WTC11 (cell line): ENCODE measurements around the gene SCN4B. TPM values are rescaled to one million over a fixed set of nuclear protein-coding genes. Genes with fewer than 3 reads are reported as not detected.

Experiments used
- ATAC-seq: fragments of 200-7000 bp; cut with Tn5 transposase; 2 replicates; pipeline ENCODE4 v1.10.0; 2021; ENCODE audit warnings: mild to moderate bottlenecking, moderate library complexity
- CTCF ChIA-PET: fragments of 300-600 bp; sonication (Branson Sonifier 250); formaldehyde crosslinking; loops from one replicate; lab custom pipeline; 2021; ENCODE audit warnings: antibody characterized with exemption; lab: Charles Lee
- POLR2A ChIA-PET: fragments of 350-600 bp; sonication (Branson Sonifier 250); formaldehyde crosslinking; loops from one replicate; lab custom pipeline; 2021; ENCODE audit warnings: antibody characterized with exemption; lab: Charles Lee
- DNase-seq: peaks from one replicate; pipeline ENCODE4 v3.0.0; 2021; ENCODE audit warnings: low spot score
- H3K27ac Mint-ChIP-seq: 2 replicates; pipeline ENCODE4 v1.8.0; 2021; ENCODE audit warnings: mixed read lengths
- H3K27me3 Mint-ChIP-seq: 2 replicates; pipeline ENCODE4 v1.8.0; 2021; ENCODE audit warnings: low read depth, mild to moderate bottlenecking, moderate library complexity, mixed read lengths
- H3K36me3 Mint-ChIP-seq: 2 replicates; pipeline ENCODE4 v1.8.0; 2021; ENCODE audit warnings: mixed read lengths
- H3K4me1 Mint-ChIP-seq: 2 replicates; pipeline ENCODE4 v1.8.0; 2022; ENCODE audit warnings: mixed read lengths
- H3K4me3 Mint-ChIP-seq: 2 replicates; pipeline ENCODE4 v1.8.0; 2021; ENCODE audit warnings: mild to moderate bottlenecking, moderate library complexity, mixed read lengths
- H3K9me3 Mint-ChIP-seq: 2 replicates; pipeline ENCODE4 v1.8.0; 2021; ENCODE audit warnings: mixed read lengths
- AR ChIP-seq: fragments of 250-450 bp; sonication (Bioruptor Pico); IDR thresholded peaks from 2 replicates; pipeline ENCODE4 v1.9.0; 2021; ENCODE audit warnings: mild to moderate bottlenecking
- CDX4 ChIP-seq: fragments of 250-450 bp; sonication (Bioruptor Pico); IDR thresholded peaks from 2 replicates; pipeline ENCODE4 v1.9.0; 2021; ENCODE audit warnings: moderate library complexity, mild to moderate bottlenecking, inconsistent platforms, borderline replicate concordance
- CREB1 ChIP-seq: sonication (generic); formaldehyde crosslinking; IDR thresholded peaks from 2 replicates; pipeline ENCODE4 v1.8.0; 2023; ENCODE audit warnings: mild to moderate bottlenecking, missing genetic modification reagents
- CREM ChIP-seq: sonication (generic); formaldehyde crosslinking; IDR thresholded peaks from 2 replicates; pipeline ENCODE4 v1.8.1; 2022; ENCODE audit warnings: mild to moderate bottlenecking, missing genetic modification reagents, moderate library complexity
- FOXJ3 ChIP-seq: sonication (generic); formaldehyde crosslinking; IDR thresholded peaks from 2 replicates; pipeline ENCODE4 v1.9.0; 2021; ENCODE audit warnings: missing genetic modification reagents, mild to moderate bottlenecking, borderline replicate concordance
- GRHL2 ChIP-seq: fragments of 250-450 bp; sonication (Bioruptor Pico); IDR thresholded peaks from 2 replicates; pipeline ENCODE4 v1.8.0; 2022; ENCODE audit warnings: mild to moderate bottlenecking, moderate library complexity; ENCODE audit not compliant: insufficient replicate concordance, severe bottlenecking
- HMGA2 ChIP-seq: fragments of 250-450 bp; sonication (Bioruptor Pico); IDR thresholded peaks from 2 replicates; pipeline ENCODE4 v1.4.0; 2021; ENCODE audit warnings: mild to moderate bottlenecking, moderate library complexity
- IRF2 ChIP-seq: sonication (generic); formaldehyde crosslinking; IDR thresholded peaks from 2 replicates; pipeline ENCODE4 v1.8.0; 2022; ENCODE audit warnings: low read depth, missing genetic modification reagents, borderline replicate concordance
- KAT7 ChIP-seq: sonication (generic); formaldehyde crosslinking; IDR thresholded peaks from 2 replicates; pipeline ENCODE4 v1.8.1; 2023; ENCODE audit warnings: missing genetic modification reagents, mild to moderate bottlenecking, borderline replicate concordance
- NR3C1 ChIP-seq: sonication (generic); formaldehyde crosslinking; conservative IDR thresholded peaks from 2 replicates; pipeline ENCODE4 v1.8.1; 2023; ENCODE audit warnings: low read depth, mild to moderate bottlenecking, missing genetic modification reagents
- PREB ChIP-seq: sonication (generic); formaldehyde crosslinking; IDR thresholded peaks from 2 replicates; pipeline ENCODE4 v1.8.1; 2022; ENCODE audit warnings: mild to moderate bottlenecking, missing genetic modification reagents, moderate library complexity, borderline replicate concordance
- RELA ChIP-seq: sonication (generic); formaldehyde crosslinking; IDR thresholded peaks from 2 replicates; pipeline ENCODE4 v1.8.1; 2022; ENCODE audit warnings: missing genetic modification reagents, mild to moderate bottlenecking, borderline replicate concordance
- SP1 ChIP-seq: sonication (generic); formaldehyde crosslinking; conservative IDR thresholded peaks from 2 replicates; pipeline ENCODE4 v1.8.1; 2022; ENCODE audit warnings: missing genetic modification reagents
- TCF7 ChIP-seq: sonication (generic); formaldehyde crosslinking; IDR thresholded peaks from 2 replicates; pipeline ENCODE4 v1.8.0; 2022; ENCODE audit warnings: mild to moderate bottlenecking, low read depth, missing genetic modification reagents, moderate library complexity
- TEAD1 ChIP-seq: sonication (generic); formaldehyde crosslinking; IDR thresholded peaks from 2 replicates; pipeline ENCODE4 v1.8.0; 2022; ENCODE audit warnings: mild to moderate bottlenecking, missing genetic modification reagents
- ZNF263 ChIP-seq: sonication (generic); formaldehyde crosslinking; IDR thresholded peaks from 2 replicates; pipeline ENCODE4 v1.8.1; 2022; ENCODE audit warnings: low read depth, mild to moderate bottlenecking, moderate library complexity, missing genetic modification reagents
- ZSCAN18 ChIP-seq: fragments of 250-450 bp; sonication (Bioruptor Pico); IDR thresholded peaks from 2 replicates; pipeline ENCODE4 v2.1.2; 2022; ENCODE audit warnings: mild to moderate bottlenecking, moderate library complexity
- total RNA-seq: library from RNA; stranded (reverse); gene quantifications from 3 replicates; pipeline ENCODE4 v1.2.3, GENCODE V29; 2021
- TF ChIP-seq, protein P1 (sequence below): fragments of 250-450 bp; sonication (Bioruptor Pico); IDR thresholded peaks from 2 replicates; pipeline ENCODE4 v1.9.0; 2021; ENCODE audit warnings: mild to moderate bottlenecking, borderline replicate concordance
- TF ChIP-seq, protein P2 (sequence below): fragments of 250-450 bp; sonication (Bioruptor Pico); IDR thresholded peaks from 2 replicates; pipeline ENCODE4 v1.8.0; 2021; ENCODE audit warnings: mild to moderate bottlenecking
- TF ChIP-seq, protein P3 (sequence below): fragments of 250-450 bp; sonication (Bioruptor Pico); conservative IDR thresholded peaks from 2 replicates; pipeline ENCODE4 v1.9.0; 2021; ENCODE audit warnings: mild to moderate bottlenecking

The SCN4B gene
- total RNA-seq, 1 experiment from 2014 or later: 4.4 TPM

GRCh38 chr11:118151431-118151830 lies 1.2 kb downstream of the SCN4B start:
- H3K4me3 Mint-ChIP-seq: peak overlapping the region; percentile 75
- no peaks in the 10 kb centered on the region for H3K36me3 Mint-ChIP-seq
- CTCF ChIA-PET: interaction anchor here (2.4 kb wide), 1 partner anchor 20 kb away, joined by 53 read pairs; no protein-coding TSS in a partner anchor
- ATAC-seq: no peak
- POLR2A ChIA-PET: no interaction called here
- H3K27me3 Mint-ChIP-seq: peaks cover 84% of the 10 kb centered on the region
- TF ChIP-seq ZSCAN18 (CRISPR knock-in tag) (no peak), FOXJ3 (no peak), ZNF263 (CRISPR knock-in tag) (no peak), TEAD1 (no peak), SP1 (CRISPR knock-in tag) (no peak), AR (CRISPR knock-in tag) (no peak), HMGA2 (CRISPR knock-in tag) (no peak), RELA (no peak), NR3C1 (CRISPR knock-in tag) (no peak), CREM (CRISPR knock-in tag) (no peak)
- TF ChIP-seq, protein P1, sequence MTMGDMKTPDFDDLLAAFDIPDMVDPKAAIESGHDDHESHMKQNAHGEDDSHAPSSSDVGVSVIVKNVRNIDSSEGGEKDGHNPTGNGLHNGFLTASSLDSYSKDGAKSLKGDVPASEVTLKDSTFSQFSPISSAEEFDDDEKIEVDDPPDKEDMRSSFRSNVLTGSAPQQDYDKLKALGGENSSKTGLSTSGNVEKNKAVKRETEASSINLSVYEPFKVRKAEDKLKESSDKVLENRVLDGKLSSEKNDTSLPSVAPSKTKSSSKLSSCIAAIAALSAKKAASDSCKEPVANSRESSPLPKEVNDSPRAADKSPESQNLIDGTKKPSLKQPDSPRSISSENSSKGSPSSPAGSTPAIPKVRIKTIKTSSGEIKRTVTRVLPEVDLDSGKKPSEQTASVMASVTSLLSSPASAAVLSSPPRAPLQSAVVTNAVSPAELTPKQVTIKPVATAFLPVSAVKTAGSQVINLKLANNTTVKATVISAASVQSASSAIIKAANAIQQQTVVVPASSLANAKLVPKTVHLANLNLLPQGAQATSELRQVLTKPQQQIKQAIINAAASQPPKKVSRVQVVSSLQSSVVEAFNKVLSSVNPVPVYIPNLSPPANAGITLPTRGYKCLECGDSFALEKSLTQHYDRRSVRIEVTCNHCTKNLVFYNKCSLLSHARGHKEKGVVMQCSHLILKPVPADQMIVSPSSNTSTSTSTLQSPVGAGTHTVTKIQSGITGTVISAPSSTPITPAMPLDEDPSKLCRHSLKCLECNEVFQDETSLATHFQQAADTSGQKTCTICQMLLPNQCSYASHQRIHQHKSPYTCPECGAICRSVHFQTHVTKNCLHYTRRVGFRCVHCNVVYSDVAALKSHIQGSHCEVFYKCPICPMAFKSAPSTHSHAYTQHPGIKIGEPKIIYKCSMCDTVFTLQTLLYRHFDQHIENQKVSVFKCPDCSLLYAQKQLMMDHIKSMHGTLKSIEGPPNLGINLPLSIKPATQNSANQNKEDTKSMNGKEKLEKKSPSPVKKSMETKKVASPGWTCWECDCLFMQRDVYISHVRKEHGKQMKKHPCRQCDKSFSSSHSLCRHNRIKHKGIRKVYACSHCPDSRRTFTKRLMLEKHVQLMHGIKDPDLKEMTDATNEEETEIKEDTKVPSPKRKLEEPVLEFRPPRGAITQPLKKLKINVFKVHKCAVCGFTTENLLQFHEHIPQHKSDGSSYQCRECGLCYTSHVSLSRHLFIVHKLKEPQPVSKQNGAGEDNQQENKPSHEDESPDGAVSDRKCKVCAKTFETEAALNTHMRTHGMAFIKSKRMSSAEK (CRISPR knock-in tag): no peak
- TF ChIP-seq, protein P2, sequence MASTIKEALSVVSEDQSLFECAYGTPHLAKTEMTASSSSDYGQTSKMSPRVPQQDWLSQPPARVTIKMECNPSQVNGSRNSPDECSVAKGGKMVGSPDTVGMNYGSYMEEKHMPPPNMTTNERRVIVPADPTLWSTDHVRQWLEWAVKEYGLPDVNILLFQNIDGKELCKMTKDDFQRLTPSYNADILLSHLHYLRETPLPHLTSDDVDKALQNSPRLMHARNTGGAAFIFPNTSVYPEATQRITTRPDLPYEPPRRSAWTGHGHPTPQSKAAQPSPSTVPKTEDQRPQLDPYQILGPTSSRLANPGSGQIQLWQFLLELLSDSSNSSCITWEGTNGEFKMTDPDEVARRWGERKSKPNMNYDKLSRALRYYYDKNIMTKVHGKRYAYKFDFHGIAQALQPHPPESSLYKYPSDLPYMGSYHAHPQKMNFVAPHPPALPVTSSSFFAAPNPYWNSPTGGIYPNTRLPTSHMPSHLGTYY: no peak
- TF ChIP-seq, protein P3, sequence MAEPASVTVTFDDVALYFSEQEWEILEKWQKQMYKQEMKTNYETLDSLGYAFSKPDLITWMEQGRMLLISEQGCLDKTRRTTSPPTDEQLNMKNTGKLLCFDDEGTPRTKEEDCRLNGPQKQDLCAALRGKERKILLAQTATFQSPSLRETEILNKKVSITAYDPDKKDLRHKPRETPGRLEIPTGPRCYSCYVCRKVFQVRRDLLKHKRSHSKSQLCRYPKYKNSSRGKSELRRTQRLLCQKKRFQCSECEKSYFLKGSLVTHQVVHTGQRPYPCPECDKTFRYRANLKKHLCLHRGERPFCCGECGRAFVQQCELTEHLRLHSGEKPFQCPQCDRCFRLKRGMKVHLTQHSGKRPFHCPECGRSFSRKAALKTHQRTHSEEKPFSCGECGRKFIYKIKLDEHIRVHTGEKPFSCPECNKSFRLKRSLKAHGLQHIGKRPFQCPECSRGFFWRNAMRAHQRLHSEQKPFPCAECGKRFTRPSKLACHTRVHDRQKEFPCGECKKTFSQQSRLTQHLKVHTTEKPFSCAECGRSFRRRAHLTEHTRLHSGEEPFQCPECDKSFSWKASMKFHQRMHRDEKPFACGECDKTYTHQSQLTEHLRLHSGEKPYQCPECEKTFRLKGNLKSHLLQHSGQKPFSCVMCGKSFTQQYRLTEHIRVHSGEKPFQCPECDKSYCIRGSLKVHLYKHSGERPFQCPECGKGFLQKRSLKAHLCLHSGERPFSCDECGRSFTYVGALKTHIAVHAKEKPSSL (CRISPR knock-in tag): no peak
- TF ChIP-seq, all 79 proteins: peak for 0
- DNase-seq: no peak
- Mint-ChIP-seq H3K4me1 (peaks cover 63% of the 10 kb centered on the region), H3K27ac (no peak overlapping the region), H3K9me3 (no peaks in the 10 kb centered on the region)

GRCh38 chr11:118149493-118149892 lies 3.1 kb downstream of the SCN4B start:
- Mint-ChIP-seq H3K27ac (no peak overlapping the region), H3K4me1 (peaks cover 47% of the 10 kb centered on the region), H3K27me3 (peaks cover 77% of the 10 kb centered on the region), H3K9me3 (no peaks in the 10 kb centered on the region), H3K4me3 (no peak overlapping the region), H3K36me3 (no peaks in the 10 kb centered on the region)
- POLR2A ChIA-PET: no interaction called here
- ATAC-seq (no peak), DNase-seq (no peak)
- CTCF ChIA-PET: interaction anchor here (0.6 to 9.0 kb wide), 6 partner anchors 21 to 204 kb away, joined by 3 to 153 read pairs (median 4); no protein-coding TSS in a partner anchor
- no peak for TF ChIP-seq PREB (CRISPR knock-in tag)
- no peak for TF ChIP-seq CDX4 (CRISPR knock-in tag)
- no peak for TF ChIP-seq FOXJ3
- TF ChIP-seq GRHL2: no peak
- no peak for TF ChIP-seq CREB1 (CRISPR knock-in tag)
- TF ChIP-seq CREM (CRISPR knock-in tag): no peak
- TF ChIP-seq IRF2: no peak
- no peak for TF ChIP-seq TCF7 (CRISPR knock-in tag)
- TF ChIP-seq KAT7 (CRISPR knock-in tag): no peak
